ENCODE measurements around the gene CYYR1. TPM values are rescaled to one million over a fixed set of nuclear protein-coding genes. Genes with fewer than 3 reads are reported as not detected.
"Not testable (repeated sequence)": the region's sequence is repeated elsewhere in the genome, so short reads cannot be mapped to it uniquely, and the experiment has no call there.

The CYYR1 gene
- total RNA-seq, 1 experiment from 2014 or later, result not detected

GRCh38 chr21:26465916-26466315 is 107.2 kb downstream of the CYYR1 start:
- no TSS peak for BruUV-seq (replicated peaks)
- CTCF ChIA-PET, result no interaction called here
- POLR2A ChIA-PET (ENCODE audit: unreplicated experiment), result no interaction called here
- H3K27me3 ChIP-seq (ENCODE audit: low read length), result no peaks in the 10 kb centered on the region
- H3K27ac ChIP-seq (ENCODE audit: low read length), result no peak overlapping the region
- no peaks in the 10 kb centered on the region for H3K9me2 ChIP-seq (replicated peaks; ENCODE audit: low read length)
- no peak overlapping the region for H3K4me3 ChIP-seq (ENCODE audit: low read length)
- intact Hi-C loops (cut with micrococcal nuclease), result loop anchor here (5.0 kb wide), 1 partner anchor 294 kb away; the partner anchor contains the start of gene APP
- H3K4me2 ChIP-seq (ENCODE audit: low read length), result no peak overlapping the region
- ATAC-seq, result no peak
- TF ChIP-seq EZH2phosphoT487 (IDR thresholded peaks at IDR 0.05; ENCODE audit: borderline replicate concordance, low read length) (no peak), EZH2 (IDR thresholded peaks at IDR 0.05; ENCODE audit: low read length, unreplicated experiment) (no peak), CTCF (conservative IDR thresholded peaks at IDR 0.05; ENCODE audit: low read depth, low read length) (no peak)
- no peaks in the 10 kb centered on the region for H3K79me2 ChIP-seq (ENCODE audit: low read length)
- H4K20me1 ChIP-seq (ENCODE audit: low read length), result no peaks in the 10 kb centered on the region
- no peak for DNase-seq
- no peak overlapping the region for H2AFZ ChIP-seq (ENCODE audit: low read length)
- H3K9ac ChIP-seq (ENCODE audit: low read length), result no peak overlapping the region
- H3K36me3 ChIP-seq (ENCODE audit: low read depth, low read length), result no peaks in the 10 kb centered on the region
- H3K9me3 ChIP-seq (ENCODE audit: low read length), result no peaks in the 10 kb centered on the region
- H3K4me1 ChIP-seq (ENCODE audit: insufficient read depth, low read length), result no peaks in the 10 kb centered on the region; the same call in 1 of the 2 replicates
- H3F3A ChIP-seq (ENCODE audit: low read length, unreplicated experiment), result no peaks in the 10 kb centered on the region

GRCh38 chr21:26461500-26461899 is 111.6 kb downstream of the CYYR1 start:
- peak; percentile 30 for DNase-seq
- CTCF ChIA-PET, result no interaction called here

GRCh38 chr21:26460621-26461020 is 112.5 kb downstream of the CYYR1 start:
- ChIA-PET CTCF (no interaction called here), POLR2A (ENCODE audit: unreplicated experiment) (no interaction called here)
- Histone ChIP-seq H4K20me1 (ENCODE audit: low read length) (no peaks in the 10 kb centered on the region), H2AFZ (ENCODE audit: low read length) (no peak overlapping the region), H3K9ac (ENCODE audit: low read length) (no peak overlapping the region), H3K36me3 (ENCODE audit: low read depth, low read length) (no peaks in the 10 kb centered on the region), H3K4me2 (ENCODE audit: low read length) (no peak overlapping the region), H3K9me3 (ENCODE audit: low read length) (no peaks in the 10 kb centered on the region), H3K79me2 (ENCODE audit: low read length) (no peaks in the 10 kb centered on the region), H3K4me3 (ENCODE audit: low read length) (no peak overlapping the region), H3K9me2 (replicated peaks; ENCODE audit: low read length) (no peaks in the 10 kb centered on the region), H3K27me3 (ENCODE audit: low read length) (no peaks in the 10 kb centered on the region), H3F3A (ENCODE audit: low read length, unreplicated experiment) (no peaks in the 10 kb centered on the region), H3K27ac (ENCODE audit: low read length) (no peak overlapping the region), H3K4me1 (ENCODE audit: insufficient read depth, low read length) (no peaks in the 10 kb centered on the region)
- intact Hi-C loops (cut with micrococcal nuclease), result no loop called here
- TF ChIP-seq EZH2 (IDR thresholded peaks at IDR 0.05; ENCODE audit: low read length, unreplicated experiment), result no peak
- TF ChIP-seq CTCF (conservative IDR thresholded peaks at IDR 0.05; ENCODE audit: low read depth, low read length), result no peak
- no peak for TF ChIP-seq EZH2phosphoT487 (IDR thresholded peaks at IDR 0.05; ENCODE audit: borderline replicate concordance, low read length)
- ATAC-seq (peak; percentile 33; the same call in 1 of the 2 replicates), DNase-seq (no peak)
- no TSS peak for BruUV-seq (replicated peaks)

More at GRCh38 chr21:26461500-26461899, 111.6 kb downstream of the CYYR1 start:
- Histone ChIP-seq H4K20me1 (ENCODE audit: low read length) (no peaks in the 10 kb centered on the region), H3K9me2 (replicated peaks; ENCODE audit: low read length) (no peaks in the 10 kb centered on the region), H3K4me3 (ENCODE audit: low read length) (no peak overlapping the region), H3K4me2 (ENCODE audit: low read length) (no peak overlapping the region), H3F3A (ENCODE audit: low read length, unreplicated experiment) (no peaks in the 10 kb centered on the region), H3K9me3 (ENCODE audit: low read length) (no peaks in the 10 kb centered on the region), H3K27ac (ENCODE audit: low read length) (no peak overlapping the region), H3K27me3 (ENCODE audit: low read length) (no peaks in the 10 kb centered on the region), H3K79me2 (ENCODE audit: low read length) (no peaks in the 10 kb centered on the region), H2AFZ (ENCODE audit: low read length) (no peak overlapping the region), H3K9ac (ENCODE audit: low read length) (no peak overlapping the region), H3K36me3 (ENCODE audit: low read depth, low read length) (no peaks in the 10 kb centered on the region), H3K4me1 (ENCODE audit: insufficient read depth, low read length) (no peaks in the 10 kb centered on the region)
- POLR2A ChIA-PET (ENCODE audit: unreplicated experiment), result no interaction called here
- intact Hi-C loops (cut with micrococcal nuclease), result no loop called here
- no peak for TF ChIP-seq EZH2phosphoT487 (IDR thresholded peaks at IDR 0.05; ENCODE audit: borderline replicate concordance, low read length)
- ATAC-seq, result peak; percentile 71
- BruUV-seq (replicated peaks), result no TSS peak

- H3K4me2 ChIP-seq (ENCODE audit: low read length); POLR2A ChIA-PET (ENCODE audit: unreplicated experiment); H2AFZ ChIP-seq (ENCODE audit: low read length); H3K79me2 ChIP-seq (ENCODE audit: low read length); H3K9ac ChIP-seq (ENCODE audit: low read length); H3K4me1 ChIP-seq (ENCODE audit: insufficient read depth, low read length); H3K27ac ChIP-seq (ENCODE audit: low read length); H3F3A ChIP-seq (ENCODE audit: low read length, unreplicated experiment); ATAC-seq; DNase-seq; H3K36me3 ChIP-seq (ENCODE audit: low read depth, low read length); BruUV-seq (replicated peaks); CTCF ChIA-PET; intact Hi-C loops (cut with micrococcal nuclease); H3K4me3 ChIP-seq (ENCODE audit: low read length); H3K27me3 ChIP-seq (ENCODE audit: low read length); H3K9me3 ChIP-seq (ENCODE audit: low read length); H4K20me1 ChIP-seq (ENCODE audit: low read length); H3K9me2 ChIP-seq (replicated peaks; ENCODE audit: low read length): not testable (repeated sequence)
These were observed 114.2 kb downstream of the CYYR1 start for GRCh38 chr21:26458854-26459253.
